Smooth muscle cell (in vitro differentiated cells): Measurements from ENCODE around the gene CDK11B. TPM values are rescaled to one million over a fixed set of nuclear protein-coding genes. Genes with fewer than 3 reads are reported as not detected.
"Not testable (repeated sequence)": the region's sequence is repeated elsewhere in the genome, so short reads cannot be mapped to it uniquely, and the experiment has no call there.

Experiments used
- DNase-seq: peaks from one replicate; lab custom pipeline; 2025; ENCODE audit not compliant: unreplicated experiment; lab: John Stamatoyannopoulos, UW
- H2AFZ ChIP-seq: fragments of 200-600 bp; sonication (generic); 2 replicates; pipeline ENCODE4 v1.6.0; 2016; ENCODE audit warnings: antibody characterized with exemption, low read depth, mild to moderate bottlenecking
- H3F3A ChIP-seq: fragments of 200-600 bp; sonication (generic); 2 replicates; pipeline ENCODE4 v1.6.0; 2017; ENCODE audit warnings: antibody characterized with exemption, low read depth
- H3K27ac ChIP-seq: fragments of 200-600 bp; sonication (generic); 2 replicates; pipeline ENCODE4 v1.5.1; 2016; ENCODE audit warnings: low read depth, mild to moderate bottlenecking
- H3K27me3 ChIP-seq: fragments of 200-600 bp; sonication (generic); 2 replicates; pipeline ENCODE4 v1.6.1; 2016; ENCODE audit warnings: low read depth, mild to moderate bottlenecking
- H3K36me3 ChIP-seq: fragments of 200-600 bp; sonication (generic); 2 replicates; pipeline ENCODE4 v1.5.1; 2016; ENCODE audit warnings: low read depth
- H3K4me1 ChIP-seq: fragments of 200-600 bp; sonication (generic); 2 replicates; pipeline ENCODE4 v1.5.1; 2016; ENCODE audit warnings: low read depth
- H3K4me2 ChIP-seq: fragments of 200-600 bp; sonication (generic); 2 replicates; pipeline ENCODE4 v1.6.0; 2016; ENCODE audit warnings: mild to moderate bottlenecking
- H3K4me3 ChIP-seq: fragments of 200-600 bp; sonication (generic); 2 replicates; pipeline ENCODE4 v1.5.1; 2016; ENCODE audit warnings: mild to moderate bottlenecking
- H3K79me2 ChIP-seq: fragments of 200-600 bp; sonication (generic); 2 replicates; pipeline ENCODE4 v1.6.0; 2016; ENCODE audit warnings: low read depth, mild to moderate bottlenecking
- H3K9ac ChIP-seq: fragments of 200-600 bp; sonication (generic); 2 replicates; pipeline ENCODE4 v1.6.0; 2016; ENCODE audit warnings: low read depth
- H3K9me3 ChIP-seq: fragments of 200-600 bp; sonication (generic); replicated peaks from 2 replicates; pipeline ENCODE4 v1.5.1; 2016; ENCODE audit warnings: low read depth
- H4K20me1 ChIP-seq: fragments of 200-600 bp; sonication (generic); 2 replicates; pipeline ENCODE4 v1.6.0; 2016; ENCODE audit warnings: low read depth
- WGBS: methylation state at CpG from one replicate; pipeline ENCODE4 v1.1.7; 2016; ENCODE audit warnings: low lambda C conversion rate; 5-methylcytosine and 5-hydroxymethylcytosine counted together
- polyA plus RNA-seq: library from polyadenylated mRNA; unstranded; fragments of >200 nt; fragmentation: Nextera tagmentation; extraction: Ambion mirVana; gene quantifications from 2 replicates; pipeline ENCODE4 v1.2.1, GENCODE V29; 2016
- total RNA-seq: library from RNA; depleted of rRNA; stranded (reverse); fragments of >200 nt; gene quantifications from 2 replicates; pipeline ENCODE4 v1.2.3, GENCODE V29; 2014
- TF ChIP-seq, protein P1 (sequence below): fragments of 200-600 bp; sonication (generic); IDR thresholded peaks from 2 replicates; pipeline ENCODE4 v1.5.1; 2017; ENCODE audit warnings: borderline replicate concordance, mild to moderate bottlenecking, antibody characterized with exemption; ENCODE audit not compliant: insufficient read depth, poor library complexity, severe bottlenecking

The CDK11B gene
- total and polyA plus RNA-seq, 2 experiments from 2014 or later: 13.7 to 15.6 TPM

DNA sequence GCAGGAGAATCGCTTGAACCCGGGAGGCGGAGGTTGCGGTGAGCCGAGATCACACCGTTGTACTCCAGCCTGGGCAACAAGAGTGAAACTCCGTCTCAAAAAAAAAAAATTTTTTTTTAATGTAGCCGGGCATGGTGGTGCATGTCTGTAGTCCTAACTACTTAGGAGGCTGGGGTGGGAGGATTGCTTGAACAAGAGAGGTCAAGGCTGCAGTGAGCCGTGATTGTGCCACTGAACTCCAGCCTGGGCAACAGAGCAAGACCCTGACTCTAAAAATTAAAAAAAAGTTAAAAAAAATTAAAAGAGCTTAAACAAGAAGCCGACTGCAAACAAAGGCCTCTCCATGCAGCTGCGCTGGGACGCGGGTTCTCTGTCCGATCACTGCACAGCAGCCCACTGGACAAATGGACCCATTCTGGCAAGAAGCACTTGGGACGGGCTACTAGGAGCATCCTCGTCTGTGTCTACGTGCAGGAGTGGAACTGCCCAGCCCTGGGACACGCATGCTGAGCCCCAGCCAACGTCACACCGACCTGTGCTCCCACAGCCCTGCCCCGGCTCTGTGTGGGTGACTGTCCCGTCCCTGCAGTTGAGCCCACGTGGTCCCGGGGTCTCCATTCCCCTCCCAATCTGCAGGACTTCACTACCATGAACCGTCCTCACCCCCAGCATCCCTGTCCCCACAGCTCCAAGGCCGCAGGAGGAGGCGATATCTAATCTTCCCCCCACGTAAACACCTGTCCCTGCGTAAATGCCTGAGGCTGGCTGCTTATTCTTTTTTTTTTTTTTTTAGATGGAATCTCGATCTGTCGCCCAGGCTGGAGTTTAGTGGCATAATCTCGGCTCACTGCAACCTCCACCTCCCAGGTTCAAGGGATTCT is 21.5 kb upstream of the CDK11B start:
- Histone ChIP-seq H3K27me3 (no peaks in the 10 kb centered on the region), H3K36me3 (no peaks in the 10 kb centered on the region), H3K27ac (no peak overlapping the region), H3F3A (no peaks in the 10 kb centered on the region), H3K9me3 (no peaks in the 10 kb centered on the region), H4K20me1 (peaks cover 73% of the 10 kb centered on the region), H3K4me2 (no peak overlapping the region), H3K9ac (no peak overlapping the region), H3K79me2 (peaks cover 72% of the 10 kb centered on the region), H2AFZ (no peak overlapping the region), H3K4me1 (no peaks in the 10 kb centered on the region), H3K4me3 (no peak overlapping the region)
- DNase-seq: no peak
- WGBS: 96% methylated on average over 32 of the region's 32 CpGs
- TF ChIP-seq, protein P1, sequence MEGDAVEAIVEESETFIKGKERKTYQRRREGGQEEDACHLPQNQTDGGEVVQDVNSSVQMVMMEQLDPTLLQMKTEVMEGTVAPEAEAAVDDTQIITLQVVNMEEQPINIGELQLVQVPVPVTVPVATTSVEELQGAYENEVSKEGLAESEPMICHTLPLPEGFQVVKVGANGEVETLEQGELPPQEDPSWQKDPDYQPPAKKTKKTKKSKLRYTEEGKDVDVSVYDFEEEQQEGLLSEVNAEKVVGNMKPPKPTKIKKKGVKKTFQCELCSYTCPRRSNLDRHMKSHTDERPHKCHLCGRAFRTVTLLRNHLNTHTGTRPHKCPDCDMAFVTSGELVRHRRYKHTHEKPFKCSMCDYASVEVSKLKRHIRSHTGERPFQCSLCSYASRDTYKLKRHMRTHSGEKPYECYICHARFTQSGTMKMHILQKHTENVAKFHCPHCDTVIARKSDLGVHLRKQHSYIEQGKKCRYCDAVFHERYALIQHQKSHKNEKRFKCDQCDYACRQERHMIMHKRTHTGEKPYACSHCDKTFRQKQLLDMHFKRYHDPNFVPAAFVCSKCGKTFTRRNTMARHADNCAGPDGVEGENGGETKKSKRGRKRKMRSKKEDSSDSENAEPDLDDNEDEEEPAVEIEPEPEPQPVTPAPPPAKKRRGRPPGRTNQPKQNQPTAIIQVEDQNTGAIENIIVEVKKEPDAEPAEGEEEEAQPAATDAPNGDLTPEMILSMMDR: no peak

DNA sequence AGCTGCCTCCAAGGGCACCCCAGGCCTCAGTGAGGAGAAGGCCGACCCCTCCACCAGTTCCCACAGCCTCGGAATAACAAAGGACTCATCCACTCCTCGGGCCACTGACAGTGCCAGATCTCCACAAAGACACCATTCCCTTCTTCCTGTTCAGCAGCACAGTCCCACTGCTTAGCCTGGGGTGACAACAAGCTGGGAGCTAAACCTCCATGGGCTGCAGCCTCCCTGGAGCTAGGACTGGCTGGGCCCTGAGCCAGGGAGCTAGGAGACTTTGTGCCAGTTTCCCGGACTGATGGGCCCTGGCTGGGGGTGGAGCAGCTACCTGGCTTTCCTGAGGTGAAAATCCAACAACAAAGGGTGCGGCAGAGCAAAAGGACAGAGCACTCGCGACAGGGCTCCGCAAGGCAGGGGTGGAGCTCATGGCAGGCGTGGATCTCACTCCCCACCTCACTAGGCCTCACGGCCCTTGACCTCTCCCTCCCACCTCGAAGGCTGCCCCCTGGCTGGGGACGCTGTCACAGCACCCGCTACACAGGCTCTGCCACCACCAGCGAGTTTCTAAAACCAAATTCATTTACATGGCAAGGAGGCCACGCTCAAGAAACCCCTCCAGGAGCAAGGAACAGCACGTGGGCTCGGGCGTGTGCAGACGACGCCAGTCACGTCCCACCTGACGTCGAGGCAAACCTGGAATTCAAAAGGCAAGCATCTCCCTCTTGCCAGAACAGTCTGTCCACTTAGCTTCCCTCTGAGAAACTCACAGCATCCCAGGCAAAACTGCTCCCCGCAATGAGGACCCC is 20.0 kb upstream of the CDK11B start:
- Histone ChIP-seq H3K4me1 (no peaks in the 10 kb centered on the region), H3K9me3 (no peaks in the 10 kb centered on the region), H4K20me1 (peaks cover 58% of the 10 kb centered on the region), H2AFZ (no peak overlapping the region), H3K27me3 (no peaks in the 10 kb centered on the region), H3K79me2 (peaks cover 57% of the 10 kb centered on the region), H3K36me3 (no peaks in the 10 kb centered on the region), H3F3A (no peaks in the 10 kb centered on the region), H3K27ac (no peak overlapping the region), H3K9ac (no peak overlapping the region), H3K4me3 (no peak overlapping the region), H3K4me2 (no peak overlapping the region)
- 87% methylated on average over 24 of the region's 24 CpGs for WGBS
- no peak for DNase-seq
- TF ChIP-seq, protein P1: no peak

DNA sequence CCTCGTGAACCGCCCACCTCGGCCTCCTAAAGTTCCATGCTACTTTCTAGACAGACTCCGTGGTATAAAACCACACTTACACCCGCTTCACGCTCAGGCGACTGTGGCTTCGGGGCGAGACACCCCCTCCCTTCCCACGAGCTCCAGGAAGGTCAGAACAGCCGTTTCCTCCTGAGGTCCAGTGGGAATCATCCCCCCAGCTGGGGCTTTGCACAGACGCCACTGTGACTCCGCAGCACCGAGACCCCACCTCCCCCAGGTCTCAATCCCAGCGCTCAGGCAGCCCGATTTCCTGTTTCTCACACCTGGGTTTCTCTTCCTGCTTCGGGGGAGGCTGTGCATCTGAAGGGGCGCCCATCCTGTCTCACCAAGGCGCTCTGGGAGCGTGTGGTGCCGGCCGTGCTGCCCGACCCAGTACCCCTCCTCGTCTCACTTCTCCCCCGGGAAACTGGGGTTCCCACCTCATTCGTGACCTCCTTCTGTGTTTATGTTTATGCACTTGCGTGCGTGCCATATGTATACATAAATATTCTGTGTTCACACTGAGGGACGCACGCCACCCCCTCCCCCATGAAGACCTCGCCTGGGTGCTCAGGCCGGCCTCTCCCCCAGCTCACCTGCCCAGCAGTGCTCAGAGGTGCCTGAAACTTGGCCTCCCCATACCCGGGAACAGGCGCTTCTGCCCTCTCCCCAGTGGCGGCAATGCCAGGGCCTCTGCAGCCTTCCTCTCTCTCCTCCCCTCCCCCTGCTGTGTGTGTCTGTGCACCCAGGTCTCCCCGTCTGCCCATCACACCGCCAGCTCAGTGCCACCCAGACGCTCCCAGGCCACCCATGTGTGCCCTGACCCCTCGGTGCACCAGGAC is 19.1 kb upstream of the CDK11B start:
- Histone ChIP-seq H3K36me3 (no peaks in the 10 kb centered on the region), H3K4me3 (no peak overlapping the region), H3K79me2 (peaks cover 49% of the 10 kb centered on the region), H3F3A (no peaks in the 10 kb centered on the region), H3K9ac (no peak overlapping the region), H3K9me3 (no peaks in the 10 kb centered on the region), H2AFZ (no peak overlapping the region), H3K4me2 (no peak overlapping the region), H3K27ac (no peak overlapping the region), H3K4me1 (no peaks in the 10 kb centered on the region), H3K27me3 (no peaks in the 10 kb centered on the region), H4K20me1 (peaks cover 50% of the 10 kb centered on the region)
- TF ChIP-seq, protein P1: no peak
- WGBS: 97% methylated on average over 36 of the region's 39 CpGs
- no peak for DNase-seq

DNA sequence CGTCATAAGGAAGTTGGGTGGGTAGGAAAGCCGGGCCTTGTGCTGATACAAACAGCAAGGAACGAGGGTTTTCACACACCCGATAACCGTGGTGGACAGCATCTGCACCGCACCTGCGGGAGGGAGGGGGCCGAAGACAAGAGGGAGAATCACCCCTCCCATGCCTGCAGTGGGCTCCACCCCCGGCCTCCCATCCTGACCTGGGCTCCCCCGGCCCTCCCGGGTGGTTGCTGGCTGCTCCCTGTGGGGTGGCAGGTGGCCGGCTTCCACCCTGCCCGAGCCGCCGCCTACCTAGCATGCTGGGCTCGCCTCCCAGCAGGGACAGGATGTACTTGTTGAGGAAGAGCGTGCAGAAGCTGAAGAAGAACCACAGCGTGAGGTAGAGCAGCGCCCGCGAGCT is 17.3 kb upstream of the CDK11B start:
- H3K4me1 ChIP-seq, H2AFZ ChIP-seq, H3K36me3 ChIP-seq, DNase-seq, H3K9me3 ChIP-seq, H3K27ac ChIP-seq, H3K27me3 ChIP-seq, H3F3A ChIP-seq, H3K4me3 ChIP-seq, H3K4me2 ChIP-seq, H3K9ac ChIP-seq: not testable (repeated sequence)
- Histone ChIP-seq H4K20me1 (peaks cover 34% of the 10 kb centered on the region), H3K79me2 (peaks cover 34% of the 10 kb centered on the region)
- no CpG with 5 or more reads among the region's 21 CpGs for WGBS

DNA sequence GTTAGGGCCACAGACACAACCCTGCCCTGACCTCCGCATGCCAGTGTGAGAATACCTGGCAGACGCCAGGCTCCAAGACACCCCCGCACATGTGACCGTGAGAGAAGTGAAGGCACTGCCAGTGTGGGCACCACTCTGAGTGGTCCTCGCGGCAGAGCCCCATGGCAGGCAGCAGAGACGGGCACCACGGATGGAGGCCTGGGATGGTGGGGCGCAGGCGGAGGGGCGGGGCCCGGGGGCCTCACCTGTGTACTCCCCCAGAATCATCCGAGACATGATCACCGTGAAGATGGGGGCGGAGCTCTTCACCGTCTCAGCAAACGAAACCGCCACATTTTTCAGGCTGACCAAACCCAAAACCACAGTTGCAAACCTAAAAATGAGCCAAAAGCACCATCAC is 16.4 kb upstream of the CDK11B start:
- not testable (repeated sequence) for H3K4me3 ChIP-seq, H3K4me1 ChIP-seq, H3K4me2 ChIP-seq, H3K27me3 ChIP-seq, H3K27ac ChIP-seq, H3K9ac ChIP-seq, H2AFZ ChIP-seq, DNase-seq, H3K36me3 ChIP-seq, H3K9me3 ChIP-seq, H3F3A ChIP-seq
- H3K79me2 ChIP-seq: peaks cover 26% of the 10 kb centered on the region
- 97% methylated on average over 6 of the region's 18 CpGs for WGBS
- peaks cover 26% of the 10 kb centered on the region for H4K20me1 ChIP-seq
